ENCODE data around the gene KSR1. TPM values are rescaled to one million over a fixed set of nuclear protein-coding genes. Genes with fewer than 3 reads are reported as not detected.
A peak's percentile ranks its signal among the peaks of the same experiment; 100 is the strongest.

Gene KSR1
- total and polyA plus RNA-seq, 2 experiments from 2014 or later, result 0.98 to 2.5 TPM

- no peaks in the 10 kb centered on the region for H3K9me3 ChIP-seq (ENCODE audit: low read depth)
- H3K27me3 ChIP-seq (replicated peaks; ENCODE audit: insufficient read depth), result no peaks in the 10 kb centered on the region
- TF ChIP-seq EZH2phosphoT487 (IDR thresholded peaks at IDR 0.05; ENCODE audit: insufficient read depth, low read depth) (no peak), EZH2 (IDR thresholded peaks at IDR 0.05; ENCODE audit: insufficient read depth, poor library complexity, severe bottlenecking) (no peak)
- H3K9ac ChIP-seq, result no peak overlapping the region
- no peak overlapping the region for H2AFZ ChIP-seq
- H3K4me3 ChIP-seq, result no peak overlapping the region
- no peak for DNase-seq
- H3K4me1 ChIP-seq (ENCODE audit: insufficient read depth), result no peaks in the 10 kb centered on the region
- no peak overlapping the region for H3K27ac ChIP-seq
- no peaks in the 10 kb centered on the region for H3F3A ChIP-seq (ENCODE audit: insufficient read depth)
- WGBS, 2 experiments (ENCODE audit: low coverage in 1 of 2, low lambda C conversion rate in 2 of 2, missing lambda C conversion rate in 2 of 2), result 84% methylated on average over 17 of the region's 17 CpGs
- in situ Hi-C loops (cut with MboI), result no loop called here
- H3K36me3 ChIP-seq (ENCODE audit: low read depth), result no peaks in the 10 kb centered on the region
- no peaks in the 10 kb centered on the region for H4K20me1 ChIP-seq (ENCODE audit: insufficient read depth)
- H3K4me2 ChIP-seq (ENCODE audit: unreplicated experiment), result no peak overlapping the region
- no peaks in the 10 kb centered on the region for H3K9me2 ChIP-seq (ENCODE audit: insufficient read depth)
- no peaks in the 10 kb centered on the region for H3K79me2 ChIP-seq (ENCODE audit: insufficient read depth)
These were observed 142.2 kb downstream of the KSR1 start for GRCh38 chr17:27598337-27599050.

- Histone ChIP-seq H3F3A (ENCODE audit: insufficient read depth) (no peaks in the 10 kb centered on the region), H3K27ac (no peak overlapping the region), H3K4me3 (no peak overlapping the region), H3K79me2 (ENCODE audit: insufficient read depth) (no peaks in the 10 kb centered on the region), H3K4me2 (ENCODE audit: unreplicated experiment) (no peak overlapping the region), H3K9me2 (ENCODE audit: insufficient read depth) (no peaks in the 10 kb centered on the region), H2AFZ (no peak overlapping the region), H3K4me1 (ENCODE audit: insufficient read depth) (no peaks in the 10 kb centered on the region), H3K36me3 (ENCODE audit: low read depth) (no peaks in the 10 kb centered on the region), H3K9me3 (ENCODE audit: low read depth) (no peaks in the 10 kb centered on the region), H3K9ac (no peak overlapping the region), H4K20me1 (ENCODE audit: insufficient read depth) (no peaks in the 10 kb centered on the region), H3K27me3 (replicated peaks; ENCODE audit: insufficient read depth) (no peaks in the 10 kb centered on the region)
- DNase-seq, result no peak
- in situ Hi-C loops (cut with MboI), result loop anchor here (10.0 kb wide), 2 partner anchors 266 to 366 kb away; no protein-coding TSS in a partner anchor
- TF ChIP-seq EZH2 (IDR thresholded peaks at IDR 0.05; ENCODE audit: insufficient read depth, poor library complexity, severe bottlenecking), result no peak
- TF ChIP-seq EZH2phosphoT487 (IDR thresholded peaks at IDR 0.05; ENCODE audit: insufficient read depth, low read depth), result no peak
- WGBS, 2 experiments (ENCODE audit: low coverage in 1 of 2, low lambda C conversion rate in 2 of 2, missing lambda C conversion rate in 2 of 2), result 78 to 79% methylated on average over 8 of the region's 8 CpGs
These were observed 144.2 kb downstream of the KSR1 start for GRCh38 chr17:27600471-27600870.

- Histone ChIP-seq H3K4me3 (no peak overlapping the region), H3K27me3 (replicated peaks; ENCODE audit: insufficient read depth) (no peaks in the 10 kb centered on the region), H3K9ac (no peak overlapping the region), H3K9me2 (ENCODE audit: insufficient read depth) (no peaks in the 10 kb centered on the region), H3K79me2 (ENCODE audit: insufficient read depth) (no peaks in the 10 kb centered on the region), H4K20me1 (ENCODE audit: insufficient read depth) (no peaks in the 10 kb centered on the region), H3K27ac (no peak overlapping the region), H3K9me3 (ENCODE audit: low read depth) (no peaks in the 10 kb centered on the region), H2AFZ (no peak overlapping the region), H3F3A (ENCODE audit: insufficient read depth) (no peaks in the 10 kb centered on the region), H3K4me1 (ENCODE audit: insufficient read depth) (no peaks in the 10 kb centered on the region), H3K4me2 (ENCODE audit: unreplicated experiment) (no peak overlapping the region), H3K36me3 (ENCODE audit: low read depth) (no peaks in the 10 kb centered on the region)
- 63% methylated on average over 11 of the region's 11 CpGs for WGBS, 2 experiments (ENCODE audit: low coverage in 1 of 2, low lambda C conversion rate in 2 of 2, missing lambda C conversion rate in 2 of 2)
- DNase-seq, result peak; percentile 72
- TF ChIP-seq EZH2phosphoT487 (IDR thresholded peaks at IDR 0.05; ENCODE audit: insufficient read depth, low read depth) (no peak), EZH2 (IDR thresholded peaks at IDR 0.05; ENCODE audit: insufficient read depth, poor library complexity, severe bottlenecking) (no peak)
- in situ Hi-C loops (cut with MboI), result loop anchor here (10.0 kb wide), 2 partner anchors 267 to 367 kb away; no protein-coding TSS in a partner anchor
These were observed 145.1 kb downstream of the KSR1 start for GRCh38 chr17:27601069-27601974.

GRCh38 chr17:27601975-27602302 lies 145.7 kb downstream of the KSR1 start:
- TF ChIP-seq EZH2phosphoT487 (IDR thresholded peaks at IDR 0.05; ENCODE audit: insufficient read depth, low read depth), result no peak
- Histone ChIP-seq H3K4me1 (ENCODE audit: insufficient read depth) (no peaks in the 10 kb centered on the region), H3K9me2 (ENCODE audit: insufficient read depth) (no peaks in the 10 kb centered on the region), H3K9me3 (ENCODE audit: low read depth) (no peaks in the 10 kb centered on the region), H3K36me3 (ENCODE audit: low read depth) (no peaks in the 10 kb centered on the region), H3K4me2 (ENCODE audit: unreplicated experiment) (no peak overlapping the region), H3K4me3 (no peak overlapping the region), H3K9ac (no peak overlapping the region), H3K79me2 (ENCODE audit: insufficient read depth) (no peaks in the 10 kb centered on the region), H3K27me3 (replicated peaks; ENCODE audit: insufficient read depth) (no peaks in the 10 kb centered on the region), H3F3A (ENCODE audit: insufficient read depth) (no peaks in the 10 kb centered on the region), H4K20me1 (ENCODE audit: insufficient read depth) (no peaks in the 10 kb centered on the region), H2AFZ (no peak overlapping the region), H3K27ac (no peak overlapping the region)
- in situ Hi-C loops (cut with MboI), result loop anchor here (10.0 kb wide), 2 partner anchors 267 to 367 kb away; no protein-coding TSS in a partner anchor
- no peak for DNase-seq
- WGBS, 2 experiments (ENCODE audit: low coverage in 1 of 2, low lambda C conversion rate in 2 of 2, missing lambda C conversion rate in 2 of 2), result 68 to 73% methylated on average over 2 of the region's 2 CpGs

Measured in GM23248 (cell line).